HG02852 (cell line): ENCODE data around the gene PRDM16.

ENCODE experiments used
- ATAC-seq: cut with Tn5 transposase; IDR thresholded peaks from one replicate; pipeline ENCODE4 v1.9.1; 2021; ENCODE audit warnings: mild to moderate bottlenecking, moderate library complexity; ENCODE audit not compliant: unreplicated experiment

The PRDM16 gene

GRCh38 chr1:3347257-3348020 lies 278.4 kb downstream of the PRDM16 start:
- no peak for ATAC-seq

DNA sequence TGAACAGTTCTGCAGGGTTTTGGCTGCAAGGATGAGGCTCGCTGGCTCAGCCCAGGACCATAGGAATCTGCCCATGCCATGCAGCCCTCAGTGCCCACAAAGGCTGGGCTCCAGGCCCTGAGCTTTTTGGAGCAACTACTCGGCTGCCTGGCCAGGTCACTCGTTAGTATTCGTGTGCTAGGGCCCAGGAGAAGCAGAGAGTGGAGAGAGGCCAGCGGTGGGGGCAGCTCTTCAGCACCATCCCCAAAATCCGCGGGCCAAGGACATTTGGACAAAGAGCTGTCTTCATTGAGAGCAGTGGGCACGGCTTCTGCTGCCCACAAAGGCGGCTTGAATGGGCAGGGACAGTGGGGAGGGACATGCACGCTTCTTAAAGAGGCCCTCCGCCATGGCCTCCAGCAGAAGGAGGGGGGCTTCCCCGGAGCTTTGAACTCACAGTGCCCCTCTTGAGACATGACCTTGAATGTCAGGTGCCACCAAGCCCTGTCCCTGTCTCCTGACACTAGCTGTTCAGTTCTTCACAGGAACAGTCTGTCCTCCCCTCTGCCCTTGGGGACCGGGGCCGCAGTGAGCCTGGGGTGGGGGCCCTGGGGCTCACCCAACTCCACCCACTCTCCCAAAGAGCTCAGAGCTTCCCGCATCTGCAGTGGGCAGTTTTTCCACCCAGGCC lies 279.3 kb downstream of the PRDM16 start:
- no peak for ATAC-seq

DNA sequence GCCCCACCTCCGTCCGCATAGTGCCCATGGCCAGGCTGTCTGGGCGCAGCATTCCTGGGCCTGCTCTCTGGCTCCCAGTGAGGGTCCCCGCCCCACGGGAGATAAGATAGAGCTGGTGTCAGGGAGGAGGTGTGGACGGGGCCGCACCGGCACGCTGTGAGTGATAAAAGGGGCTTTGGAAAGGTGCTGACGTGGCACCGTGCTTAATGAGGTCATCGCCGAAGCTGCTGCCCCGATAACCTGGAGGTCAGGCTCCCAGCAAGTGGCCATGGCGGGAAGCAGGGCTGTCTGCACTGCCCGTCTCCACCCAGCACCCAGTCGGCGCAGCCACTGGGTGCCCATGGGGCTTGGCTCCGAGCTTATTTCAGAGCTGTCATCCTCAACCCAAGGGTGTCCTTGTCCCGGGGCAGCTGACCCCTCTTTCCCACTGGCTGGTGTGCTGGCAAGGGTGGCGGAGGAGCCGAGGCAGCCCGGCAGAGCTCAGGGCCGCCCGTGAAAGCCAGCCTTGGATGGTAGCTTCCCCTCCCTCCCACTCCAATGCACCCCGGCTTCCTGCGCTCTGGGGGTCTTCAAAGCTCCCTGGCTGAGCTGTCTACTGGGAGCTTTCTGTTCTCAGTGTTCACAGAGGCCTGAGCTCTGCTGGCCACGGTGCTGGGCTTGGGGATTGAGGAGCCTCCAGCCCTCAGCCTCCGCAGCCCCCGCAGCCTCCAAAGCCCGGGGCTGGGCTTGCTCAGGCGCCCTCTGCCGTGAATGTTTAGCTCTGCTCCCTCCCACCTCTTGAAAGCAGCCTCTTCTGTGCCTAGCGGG lies 280.4 kb downstream of the PRDM16 start:
- no peak for ATAC-seq

DNA sequence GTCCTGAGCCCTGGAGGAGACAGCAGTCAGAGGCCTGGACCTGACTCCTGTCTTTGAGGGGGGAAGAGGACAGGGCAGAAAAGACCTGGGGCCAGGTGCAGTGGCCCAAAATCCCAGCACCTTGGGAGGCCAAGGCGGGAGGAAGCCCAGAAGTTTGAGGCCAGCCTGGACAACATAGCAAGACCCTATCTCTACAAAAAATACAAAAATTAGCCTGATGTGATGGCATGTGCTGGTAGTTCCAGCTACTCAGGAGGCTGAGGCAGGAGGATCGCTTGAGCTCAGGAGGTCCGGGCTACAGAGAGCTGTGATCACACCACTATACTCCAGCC lies 280.9 kb downstream of the PRDM16 start:
- no peak for ATAC-seq

GRCh38 chr1:3350506-3351261 lies 281.7 kb downstream of the PRDM16 start:
- ATAC-seq = no peak

GRCh38 chr1:3351449-3352298 lies 282.7 kb downstream of the PRDM16 start:
- no peak for ATAC-seq

DNA sequence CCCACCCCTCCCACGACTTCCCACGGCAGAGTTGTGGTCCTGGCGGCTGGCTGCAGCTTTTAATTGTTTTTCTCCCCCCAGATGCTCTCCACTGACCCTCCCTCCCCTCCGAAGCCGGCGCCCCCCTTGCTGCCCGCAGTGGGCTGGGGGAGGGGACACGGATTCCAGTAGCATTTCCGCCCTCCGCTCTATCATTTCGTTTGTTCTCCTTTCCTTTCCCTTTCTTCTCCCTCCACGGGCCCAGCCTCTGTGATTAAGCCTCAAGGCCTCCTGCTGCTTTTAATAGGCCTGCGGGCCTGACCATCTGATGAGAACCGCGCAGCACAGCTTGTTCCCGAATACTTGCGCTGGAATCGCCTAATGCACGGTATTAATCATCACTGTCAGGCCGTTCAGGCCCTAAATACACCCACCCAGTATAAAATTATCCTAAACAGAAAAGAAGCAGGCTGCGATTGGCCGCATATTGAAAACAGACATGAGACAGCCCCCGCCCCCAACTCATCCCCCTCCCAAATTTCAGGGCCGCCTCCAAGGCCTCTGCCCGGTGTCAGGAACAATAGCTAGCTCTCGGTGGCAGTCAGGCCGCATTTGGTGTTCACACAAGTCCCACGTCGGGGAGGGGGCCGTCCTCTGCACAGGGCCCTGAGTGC lies 283.4 kb downstream of the PRDM16 start:
- no peak for ATAC-seq

- ATAC-seq = no peak
Measured at GRCh38 chr1:3352952-3353331, 283.9 kb downstream of the PRDM16 start.

DNA sequence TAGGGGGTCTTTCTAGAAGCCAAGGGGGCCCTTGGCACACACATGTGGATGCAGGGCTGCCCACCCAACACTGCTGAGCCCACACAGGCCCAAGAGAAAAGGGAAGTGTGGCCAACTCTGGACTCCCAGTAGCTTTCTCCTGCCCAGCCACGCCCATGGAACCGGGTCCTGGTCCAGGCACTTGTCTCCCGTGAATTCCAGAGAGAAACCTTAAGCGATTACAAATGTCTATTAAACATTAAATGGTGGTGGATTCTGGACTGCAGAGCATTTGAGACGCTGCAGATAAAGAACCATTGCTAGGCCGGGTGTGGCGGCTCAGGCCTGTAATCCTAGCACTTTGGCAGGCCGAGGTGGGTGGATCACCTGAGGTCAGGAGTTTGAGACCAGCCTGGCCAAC lies 284.9 kb downstream of the PRDM16 start:
- no peak for ATAC-seq

- ATAC-seq = no peak
Measured at GRCh38 chr1:3355089-3355488, 286.1 kb downstream of the PRDM16 start.

GRCh38 chr1:3355894-3356826 lies 287.2 kb downstream of the PRDM16 start:
- ATAC-seq = no peak

GRCh38 chr1:3356827-3357460 lies 287.9 kb downstream of the PRDM16 start:
- ATAC-seq = no peak

DNA sequence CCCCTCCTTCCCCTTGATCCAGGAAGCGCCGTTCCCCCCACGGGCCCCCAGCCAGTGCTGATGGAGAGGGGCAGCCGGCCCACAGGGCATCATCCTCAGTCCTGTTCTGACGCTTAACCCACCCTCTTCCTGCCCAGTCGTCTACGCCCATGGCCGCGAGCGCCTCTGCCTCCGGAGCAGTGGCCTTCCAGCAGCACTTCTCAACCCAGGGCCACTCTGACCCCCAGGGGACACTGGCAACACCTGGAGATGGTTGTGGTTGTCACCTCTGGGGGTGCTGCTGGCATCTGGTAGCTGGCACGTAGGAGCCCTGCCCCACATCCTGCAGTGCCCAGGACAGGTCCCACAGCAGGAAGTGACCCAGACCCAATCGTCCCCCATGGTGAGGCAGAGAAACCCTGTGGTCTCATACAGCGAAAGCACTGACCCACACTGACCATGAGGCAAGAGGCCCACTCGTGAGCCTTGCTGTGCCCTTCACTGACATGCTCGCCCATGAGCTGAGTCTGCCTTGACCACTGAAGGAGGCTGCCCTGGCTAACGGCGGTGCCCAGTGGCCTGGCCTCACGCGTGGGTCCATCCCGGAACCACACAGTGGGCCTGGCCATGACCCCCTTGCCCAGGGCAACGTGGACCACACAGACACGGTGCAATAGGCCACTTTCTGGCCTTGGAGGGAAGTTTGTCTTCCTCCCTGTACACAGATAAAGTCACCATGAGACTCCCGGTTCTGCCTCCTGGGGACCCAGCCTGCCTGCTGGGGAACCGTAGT lies 288.7 kb downstream of the PRDM16 start:
- no peak for ATAC-seq

DNA sequence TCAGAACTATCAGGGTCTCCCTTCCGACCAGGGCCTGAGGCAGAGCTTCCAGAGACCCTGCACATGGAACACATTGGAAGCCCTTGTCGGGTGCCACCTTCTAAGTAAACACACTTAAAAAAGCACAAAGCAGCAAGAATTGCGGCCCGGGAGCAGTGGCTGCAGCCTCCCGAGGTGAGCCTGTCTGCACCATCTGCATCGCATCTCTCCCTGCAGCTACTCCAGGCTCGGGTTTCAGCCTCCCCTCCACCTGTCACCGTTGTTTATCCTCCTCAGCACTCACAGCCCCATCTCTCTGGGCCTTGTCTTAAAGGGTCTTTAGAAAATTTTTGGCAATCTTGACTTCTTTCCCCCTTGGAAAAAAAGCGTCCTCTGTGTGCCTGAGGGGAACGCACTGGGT lies 290.3 kb downstream of the PRDM16 start:
- ATAC-seq = no peak

GRCh38 chr1:3359756-3360440 lies 290.9 kb downstream of the PRDM16 start:
- ATAC-seq = no peak

DNA sequence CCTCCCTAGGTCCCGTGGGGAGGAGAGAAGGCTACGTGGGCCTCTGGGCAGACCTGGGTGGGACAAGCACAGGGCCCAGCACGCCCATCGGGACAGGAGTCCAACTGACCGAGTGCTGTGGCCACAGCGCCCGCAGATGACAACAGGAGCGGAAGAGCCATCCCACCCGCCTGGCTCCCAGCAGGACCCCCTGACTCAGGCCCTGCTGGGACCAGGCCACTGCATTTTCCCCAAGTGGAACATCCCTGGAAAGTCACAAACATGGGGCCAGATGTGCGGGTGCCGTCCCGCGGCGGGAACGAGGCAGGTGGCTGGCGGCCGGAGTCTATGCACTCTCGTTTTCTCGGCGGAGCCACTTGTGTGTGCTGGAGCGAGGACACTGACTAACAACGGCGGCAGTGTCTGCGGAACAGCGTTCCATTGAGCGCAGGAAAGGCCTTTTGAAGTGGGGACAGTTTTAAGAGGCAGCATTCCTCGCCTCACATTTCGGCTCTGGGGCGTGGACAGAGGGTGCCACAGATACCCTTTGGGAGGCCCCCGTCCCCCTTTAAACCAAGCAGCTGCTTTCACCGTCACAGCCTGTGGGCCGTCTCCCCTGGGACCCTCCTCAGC lies 291.7 kb downstream of the PRDM16 start:
- ATAC-seq = no peak
